ENCODE results near the gene DGKB. TPM values are rescaled to one million over a fixed set of nuclear protein-coding genes. Genes with fewer than 3 reads are reported as not detected.

Gene DGKB
- total RNA-seq, 1 donor: 0.36 TPM

DNA sequence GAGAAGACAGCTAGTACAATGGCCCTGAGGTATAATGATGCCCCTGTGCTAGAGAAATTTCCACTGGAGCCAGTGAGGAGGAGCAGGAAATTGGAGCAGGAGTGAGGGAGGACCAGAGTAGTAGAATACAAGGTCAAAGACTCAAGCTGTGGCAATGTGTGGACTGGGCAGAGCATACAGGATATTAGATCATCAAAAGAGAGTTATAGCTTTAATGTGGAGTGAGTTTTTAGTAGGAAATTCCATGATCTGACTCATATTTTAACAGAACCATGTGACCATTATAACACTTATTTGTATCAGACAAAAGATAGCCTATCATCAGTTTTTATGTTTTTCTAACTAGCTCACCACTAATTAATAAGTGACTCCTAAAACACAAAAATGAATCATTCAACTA is 154.1 kb downstream of the DGKB start:
- peak; percentile 89 for DNase-seq (ENCODE audit: low read depth)
- TF ChIP-seq, protein P1, sequence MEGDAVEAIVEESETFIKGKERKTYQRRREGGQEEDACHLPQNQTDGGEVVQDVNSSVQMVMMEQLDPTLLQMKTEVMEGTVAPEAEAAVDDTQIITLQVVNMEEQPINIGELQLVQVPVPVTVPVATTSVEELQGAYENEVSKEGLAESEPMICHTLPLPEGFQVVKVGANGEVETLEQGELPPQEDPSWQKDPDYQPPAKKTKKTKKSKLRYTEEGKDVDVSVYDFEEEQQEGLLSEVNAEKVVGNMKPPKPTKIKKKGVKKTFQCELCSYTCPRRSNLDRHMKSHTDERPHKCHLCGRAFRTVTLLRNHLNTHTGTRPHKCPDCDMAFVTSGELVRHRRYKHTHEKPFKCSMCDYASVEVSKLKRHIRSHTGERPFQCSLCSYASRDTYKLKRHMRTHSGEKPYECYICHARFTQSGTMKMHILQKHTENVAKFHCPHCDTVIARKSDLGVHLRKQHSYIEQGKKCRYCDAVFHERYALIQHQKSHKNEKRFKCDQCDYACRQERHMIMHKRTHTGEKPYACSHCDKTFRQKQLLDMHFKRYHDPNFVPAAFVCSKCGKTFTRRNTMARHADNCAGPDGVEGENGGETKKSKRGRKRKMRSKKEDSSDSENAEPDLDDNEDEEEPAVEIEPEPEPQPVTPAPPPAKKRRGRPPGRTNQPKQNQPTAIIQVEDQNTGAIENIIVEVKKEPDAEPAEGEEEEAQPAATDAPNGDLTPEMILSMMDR (IDR thresholded peaks at IDR 0.05; ENCODE audit: insufficient read depth, low read length): no peak
- no peak overlapping the region for H3K4me3 ChIP-seq (ENCODE audit: low read depth, low read length)

DNA sequence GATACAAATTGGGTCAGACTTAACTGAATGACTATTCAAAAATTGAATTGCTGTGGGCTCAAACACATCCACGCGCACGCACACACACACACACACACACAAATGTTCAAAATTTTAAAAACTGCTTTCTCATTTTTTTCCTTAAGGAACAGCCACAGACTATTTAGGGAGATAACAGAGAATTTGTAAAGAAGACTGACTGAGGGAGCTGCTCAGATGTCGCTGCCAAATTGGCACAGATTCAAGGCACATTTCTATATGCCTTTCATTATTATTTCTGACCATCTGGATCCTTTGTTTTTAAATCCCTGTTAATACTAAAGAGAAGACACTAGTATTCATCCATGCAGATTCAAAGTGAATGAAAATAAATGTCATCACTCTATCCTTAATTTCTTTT is 154.8 kb downstream of the DGKB start:
- no peak overlapping the region for H3K4me3 ChIP-seq (ENCODE audit: low read depth, low read length)
- TF ChIP-seq, protein P1 (IDR thresholded peaks at IDR 0.05; ENCODE audit: insufficient read depth, low read length): no peak
- peak; percentile 43 for DNase-seq (ENCODE audit: low read depth)

DNA sequence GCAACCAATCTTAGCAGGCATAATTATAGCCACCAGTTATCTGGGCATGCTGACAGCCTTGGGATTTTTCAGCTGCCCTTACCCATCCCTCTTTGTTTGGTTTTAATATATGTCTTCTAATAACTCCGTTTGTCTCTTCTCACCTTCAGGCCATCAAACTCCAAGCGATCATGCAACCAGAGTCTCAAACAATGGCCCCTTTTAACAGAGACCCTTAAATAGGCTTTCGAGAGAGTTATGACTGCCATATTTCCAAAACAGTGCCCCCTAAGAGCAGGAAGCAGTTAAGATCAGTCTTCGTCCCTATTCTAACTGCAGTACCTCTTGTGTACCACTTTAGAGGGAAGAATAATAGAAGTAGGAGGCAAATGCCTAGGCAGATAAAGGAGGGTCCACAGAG is 157.5 kb downstream of the DGKB start:
- TF ChIP-seq, protein P1 (IDR thresholded peaks at IDR 0.05; ENCODE audit: insufficient read depth, low read length): no peak
- no peak for DNase-seq (ENCODE audit: low read depth)

DNA sequence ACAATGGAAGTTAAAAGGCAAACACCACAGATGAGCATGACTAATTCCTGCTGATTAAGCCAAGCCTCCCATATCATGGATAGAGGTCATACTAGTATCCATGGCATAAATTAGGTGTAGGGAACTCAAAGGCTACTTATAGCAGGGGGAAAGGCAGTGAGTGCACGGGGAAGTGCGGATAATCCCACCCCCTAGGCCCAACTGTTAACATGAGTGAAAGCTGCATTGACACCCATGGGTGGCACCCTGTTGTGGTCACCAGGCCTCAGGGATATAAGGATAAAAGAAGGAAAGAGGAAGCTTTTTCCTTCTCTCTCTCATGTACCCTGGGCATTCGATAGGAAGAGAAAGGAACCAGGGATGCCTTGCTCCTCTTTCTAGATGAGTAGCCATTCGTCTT is 161.9 kb downstream of the DGKB start:
- no peak for DNase-seq (ENCODE audit: low read depth)
- H3K4me3 ChIP-seq (ENCODE audit: low read depth, low read length): no peak overlapping the region
- TF ChIP-seq, protein P1 (IDR thresholded peaks at IDR 0.05; ENCODE audit: insufficient read depth, low read length): no peak

More for the DNA sequence above, 157.5 kb downstream of the DGKB start:
- no peak overlapping the region for H3K4me3 ChIP-seq (ENCODE audit: low read depth, low read length)

DNA sequence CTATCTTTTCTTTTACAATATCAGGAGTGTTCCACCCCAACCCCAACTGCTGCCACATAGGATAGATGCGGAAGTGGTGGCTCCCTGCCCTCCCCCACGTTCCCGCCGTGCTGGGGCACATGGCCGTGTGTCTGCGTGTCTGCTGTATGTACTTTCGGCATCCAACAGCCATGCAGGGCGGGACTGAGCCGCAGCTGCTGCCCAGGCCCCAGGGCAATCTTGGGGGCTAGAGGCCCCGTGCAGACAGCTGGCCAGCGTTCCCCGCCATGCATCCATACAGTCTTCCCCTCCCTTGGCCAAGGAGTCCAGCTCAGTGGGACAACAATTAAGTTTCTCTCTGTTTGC is 162.7 kb downstream of the DGKB start:
- DNase-seq (ENCODE audit: low read depth): no peak
- no peak overlapping the region for H3K4me3 ChIP-seq (ENCODE audit: low read depth, low read length)
- TF ChIP-seq, protein P1 (IDR thresholded peaks at IDR 0.05; ENCODE audit: insufficient read depth, low read length): no peak

DNA sequence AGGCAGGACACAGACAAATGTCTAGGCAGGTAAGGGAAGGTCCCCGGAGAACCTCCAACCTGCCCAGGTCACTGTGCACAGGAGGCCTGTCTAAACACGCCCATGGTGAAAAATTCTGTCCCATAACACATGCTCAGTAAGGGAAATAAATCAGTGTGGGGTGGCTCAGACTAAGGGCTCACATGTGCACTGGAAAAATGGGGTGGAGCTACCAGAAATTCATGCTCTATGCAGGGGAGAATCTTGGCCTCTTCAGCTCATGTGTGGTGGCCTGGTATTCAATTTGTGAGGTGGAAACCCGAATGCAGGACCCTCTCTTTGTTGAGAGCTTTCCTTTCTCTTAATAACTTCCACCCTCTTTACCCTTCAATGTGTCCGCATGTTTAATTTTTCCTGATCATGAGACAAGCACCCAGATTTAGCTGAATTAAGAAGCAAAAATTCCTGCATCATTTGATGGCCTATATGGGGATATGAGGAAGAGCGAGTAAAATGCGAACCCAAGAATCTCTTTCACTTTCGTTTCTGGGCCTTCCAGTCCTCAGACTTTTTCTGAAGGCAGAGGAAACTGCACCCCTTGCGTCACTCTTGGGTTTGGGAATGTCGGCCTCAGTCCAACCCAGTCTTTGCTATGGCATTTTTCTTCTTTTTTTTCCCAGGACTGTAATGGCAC is 163.2 kb downstream of the DGKB start:
- TF ChIP-seq, protein P1 (IDR thresholded peaks at IDR 0.05; ENCODE audit: insufficient read depth, low read length): no peak
- no peak for DNase-seq (ENCODE audit: low read depth)
- H3K4me3 ChIP-seq (ENCODE audit: low read depth, low read length): no peak overlapping the region

DNA sequence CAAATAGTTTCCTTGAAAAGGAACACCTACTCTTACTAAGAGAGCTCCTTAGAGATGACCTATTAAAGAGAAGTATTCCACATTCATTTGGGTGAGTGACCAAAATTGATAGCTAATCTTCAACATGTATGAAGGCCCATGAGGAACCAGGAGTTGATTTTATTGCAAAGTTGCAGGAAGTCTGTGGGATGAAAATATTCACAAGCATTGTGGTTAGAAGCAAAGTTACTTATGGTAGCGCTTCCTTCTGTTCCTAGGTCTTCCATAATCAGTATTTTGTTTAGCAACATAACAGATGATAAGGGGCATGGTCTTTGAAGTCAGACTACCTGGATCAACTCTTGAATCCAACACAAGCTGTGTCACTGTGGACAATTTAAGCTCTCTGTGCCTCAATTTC is 164.5 kb downstream of the DGKB start:
- TF ChIP-seq, protein P1 (IDR thresholded peaks at IDR 0.05; ENCODE audit: insufficient read depth, low read length): no peak
- DNase-seq (ENCODE audit: low read depth): no peak
- no peak overlapping the region for H3K4me3 ChIP-seq (ENCODE audit: low read depth, low read length)

All from fibroblast of the aortic adventitia (primary cell).